Measurements from ENCODE around the gene ERBB2.

ERBB2 gene

GRCh38 chr17:39730095-39730921, 30.4 kb downstream of the ERBB2 start, which contains the start of gene MIEN1:
TSS of gene MIEN1 (minus strand) at chr17:39730532. CDS start at chr17:39730495, 37 bp downstream.
- peak; percentile 93 for DNase-seq

- no peak for DNase-seq
These were observed 32.7 kb downstream of the ERBB2 start for GRCh38 chr17:39732586-39732985.

- DNase-seq = no peak
These were observed 36.0 kb downstream of the ERBB2 start for GRCh38 chr17:39735882-39736281.

- no peak for DNase-seq
These were observed 36.7 kb downstream of the ERBB2 start for GRCh38 chr17:39736319-39737165.

- DNase-seq = no peak
These were observed 37.4 kb downstream of the ERBB2 start for GRCh38 chr17:39737206-39737759.

GRCh38 chr17:39737760-39738567, 38.1 kb downstream of the ERBB2 start, which contains the start of gene GRB7:
TSS of gene GRB7 (plus strand) at chr17:39737938. CDS start at chr17:39742302, 4,364 bp downstream.
- DNase-seq = no peak

- peak; percentile 43 for DNase-seq
These were observed 38.7 kb downstream of the ERBB2 start for GRCh38 chr17:39738568-39738901.

- no peak for DNase-seq
These were observed 39.4 kb downstream of the ERBB2 start for GRCh38 chr17:39738983-39739884.

GRCh38 chr17:39739885-39740356, 40.1 kb downstream of the ERBB2 start:
- DNase-seq = no peak

GRCh38 chr17:39740357-39741111, 40.7 kb downstream of the ERBB2 start:
- no peak for DNase-seq

- no peak for DNase-seq
These were observed 42.4 kb downstream of the ERBB2 start for GRCh38 chr17:39742126-39742855.

GRCh38 chr17:39742856-39743436, 43.1 kb downstream of the ERBB2 start:
- no peak for DNase-seq

GRCh38 chr17:39744075-39744835, 44.4 kb downstream of the ERBB2 start:
- DNase-seq = no peak

GRCh38 chr17:39744836-39745215, 45.0 kb downstream of the ERBB2 start:
- no peak for DNase-seq

GRCh38 chr17:39745335-39746144, 45.7 kb downstream of the ERBB2 start:
- no peak for DNase-seq

- DNase-seq = no peak
These were observed 46.2 kb downstream of the ERBB2 start for GRCh38 chr17:39746145-39746461.

- no peak for DNase-seq
These were observed 47.9 kb downstream of the ERBB2 start for GRCh38 chr17:39747745-39748144.
